Adrenal gland (tissue), 12 donors: ENCODE results near the gene GMEB2. TPM values are rescaled to one million over a fixed set of nuclear protein-coding genes. Genes with fewer than 3 reads are reported as not detected.
"Not testable (repeated sequence)": the region's sequence is repeated elsewhere in the genome, so short reads cannot be mapped to it uniquely, and the experiment has no call there.

ENCODE experiments used
- DNase-seq, 7 donors: peaks; one replicate each; pipeline ENCODE4 v3.0.0-alpha.2; 2019 to 2020
- H3K27ac ChIP-seq, 5 donors: fragments of 200-600 bp; sonication (generic) in 4 of 5; 1 replicate in 3 of 5; 2 replicates in 2 of 5; pipeline versions ENCODE4 v1.5.1 to v1.8.0; 2016 to 2020; ENCODE audit warnings: mild to moderate bottlenecking in 1 of 5
- H3K27me3 ChIP-seq: fragments of 200-600 bp; 2 replicates; pipeline ENCODE4 v1.8.0; 2021
- H3K36me3 ChIP-seq, 2 donors: fragments of 200-600 bp; replicated peaks in 1 of 2; 1 replicate in 1 of 2; 2 replicates in 1 of 2; pipeline versions ENCODE4 v1.5.1 to v1.8.0; 2018 to 2022
- H3K4me1 ChIP-seq, 2 donors: fragments of 200-600 bp; replicated peaks in 1 of 2; 1 replicate in 1 of 2; 2 replicates in 1 of 2; pipeline versions ENCODE4 v1.5.1 to v1.8.0; 2018 to 2021
- H3K4me3 ChIP-seq, 4 donors: fragments of 200-600 bp; sonication (generic) in 3 of 4; one replicate each; pipeline ENCODE4 v1.5.1; 2016 to 2018
- H3K9me3 ChIP-seq, 3 donors: fragments of 200-600 bp; sonication (generic) in 1 of 3; replicated peaks in 1 of 3; 1 replicate in 2 of 3; 2 replicates in 1 of 3; pipeline versions ENCODE4 v1.5.1 to v1.8.0; 2016 to 2021
- CTCF ChIP-seq, 6 experiments: fragments of 450-650 bp in 4 of 6; fragments of 200-600 bp in 2 of 6; sonication (generic) in 1 of 6; IDR thresholded peaks; 1 replicate in 5 of 6; 2 replicates in 1 of 6; pipeline versions ENCODE4 v1.5.1 to v1.8.0; 2016 to 2021; ENCODE audit warnings: antibody characterized with exemption in 6 of 6, mild to moderate bottlenecking in 2 of 6, moderate library complexity in 1 of 6
- POLR2A ChIP-seq, 2 donors: fragments of 450-650 bp; IDR thresholded peaks; one replicate each; pipeline ENCODE4 v1.6.1; 2017; ENCODE audit warnings: antibody characterized with exemption in 2 of 2, mild to moderate bottlenecking in 2 of 2, moderate library complexity in 1 of 2
- WGBS, 4 donors: extraction: QIAGEN DNeasy Blood & Tissue Kit in 2 of 4; methylation state at CpG; one replicate each; pipeline versions ENCODE4 v1.1.5 to v1.1.7; 2013 to 2017; 5-methylcytosine and 5-hydroxymethylcytosine counted together
- intact Hi-C, 2 donors: fragments of 100-400 bp; cut with DNase I; formaldehyde crosslinking; loops; one replicate each; pipeline versions ENCODE4 v1.14.1 to v1.15.0; 2022 to 2023
- polyA plus RNA-seq, 3 donors: library from polyadenylated mRNA; stranded (reverse); fragments of 200-250 nt in 2 of 3; fragments of 350-450 nt in 1 of 3; fragmentation: Illumina TruSeq in 1 of 3; extraction: RNeasy Lipid Tissue Mini Kit (QIAGEN cat#74804) in 1 of 3; gene quantifications; one replicate each; pipeline ENCODE4 v1.2.3, GENCODE V29; 2013 to 2014
- total RNA-seq, 9 donors: library from RNA; depleted of rRNA in 4 of 9; stranded (reverse); fragments of >200 nt in 4 of 9; fragments of 120-200 nt in 1 of 9; fragmentation: NEBNext Ultra II Directional in 1 of 9; extraction: Animal tissue kit (Norgen Biotek cat#: 25700) in 1 of 9; gene quantifications; one replicate each; pipeline versions ENCODE4 v1.1.0 to v1.2.4, GENCODE V29; 2013 to 2023
- donor health status: healthy with polysubstance abuse.
- donor health status: Bipolar disorder and iron deficiency.
- donor health status: DM: yes; HTN: yes; CAD: no.
- donor health status: DM: no; HTN: no; CAD: no.
- donor health status: DM: no; HTN: no; CAD: no.
- donor health status: DM: yes; HTN: yes; CAD: no.

GMEB2 gene
- total and polyA plus RNA-seq, 12 donors, result 4.2 to 18.2 (median 12.5) TPM

DNA sequence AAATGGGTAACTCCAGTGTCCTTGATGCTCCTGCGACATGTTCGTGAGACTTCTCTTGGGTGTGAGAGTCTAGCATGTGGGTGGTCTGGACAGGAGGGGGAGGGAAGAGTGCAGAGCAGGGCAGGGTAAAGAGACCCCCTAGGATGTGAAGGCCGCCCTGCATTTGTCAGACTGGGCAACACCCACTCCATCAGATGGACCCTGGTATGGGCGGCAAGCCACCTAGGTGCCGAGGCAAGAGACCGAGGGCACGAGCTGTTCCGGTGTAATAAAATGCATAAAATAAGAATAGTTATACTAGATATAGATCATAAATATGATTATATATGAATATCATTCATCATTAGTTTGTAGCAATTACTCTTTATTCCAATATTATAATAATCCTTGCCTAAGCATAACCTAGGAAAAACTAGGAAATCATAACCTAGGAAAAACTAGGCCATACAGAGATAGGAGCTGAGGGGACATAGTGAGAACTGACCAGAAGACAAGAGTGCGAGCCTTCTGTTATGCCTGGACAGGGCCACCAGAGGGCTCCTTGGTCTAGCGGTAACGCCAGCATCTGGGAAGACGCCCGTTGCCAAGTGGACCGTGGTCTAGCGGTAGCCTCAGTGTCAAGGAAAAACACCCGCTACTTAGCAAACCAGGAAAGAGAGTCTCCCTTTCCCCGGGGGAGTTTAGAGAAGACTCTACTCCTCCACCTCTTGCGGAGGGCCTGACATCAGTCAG is 12.9 kb downstream of the GMEB2 start:
- not testable (repeated sequence) for H3K9me3 ChIP-seq, H3K27ac ChIP-seq, H3K4me3 ChIP-seq, H3K27me3 ChIP-seq
- DNase-seq, result peak in 2 of 7 donors; percentile 59 to 61
- Histone ChIP-seq H3K36me3 (peaks cover 0 to 26% of the 10 kb centered on the region in 2 donors), H3K4me1 (peaks cover 8 to 16% of the 10 kb centered on the region in 2 donors)
- WGBS, 4 donors, result 65 to 74% (median 69%) methylated on average over 15 to 18 of the region's 18 CpGs
- TF ChIP-seq CTCF (IDR thresholded peaks at IDR 0.05), result peak; percentile 23 to 70 (median 38)
- intact Hi-C loops, result loop anchor here in 1 of 2 donors (10.0 kb wide), 1 partner anchor 361 kb away; the partner anchor contains the start of gene SAMD10

DNA sequence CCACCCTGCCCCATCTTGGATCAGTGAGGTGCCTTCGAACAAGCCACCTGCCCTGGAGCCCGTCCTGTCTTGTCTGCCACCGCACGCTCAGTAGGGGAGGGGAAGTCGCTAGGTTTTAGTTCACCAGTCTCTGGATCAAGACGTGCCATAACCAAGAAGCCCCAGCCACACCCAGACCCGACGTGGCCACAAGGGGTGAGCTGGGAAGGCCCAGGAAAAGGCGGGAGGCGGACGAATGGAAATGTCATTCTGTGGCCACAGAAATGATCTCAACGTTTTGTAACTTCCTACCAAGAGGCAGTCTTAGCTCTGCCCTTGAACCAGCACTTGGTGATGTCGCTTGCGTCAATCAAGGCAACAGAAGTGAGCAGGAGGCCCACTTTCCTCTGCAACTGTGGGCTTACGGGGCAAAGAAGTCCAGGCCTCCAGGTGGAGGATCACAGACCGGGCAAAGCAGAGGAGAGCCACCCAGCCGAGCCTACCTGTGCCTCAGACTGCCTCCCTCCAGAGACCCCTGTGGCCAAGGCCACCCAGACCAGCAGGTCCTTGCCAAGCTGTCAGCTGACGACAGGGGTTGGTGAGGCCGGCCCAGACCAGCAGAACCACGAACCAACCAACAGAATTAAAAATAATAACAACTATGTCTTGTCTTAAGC is 14.5 kb downstream of the GMEB2 start:
- WGBS, 4 donors, result 46 to 55% (median 51%) methylated on average over 16 to 20 of the region's 20 CpGs
- TF ChIP-seq POLR2A (IDR thresholded peaks at IDR 0.05), result no peak
- TF ChIP-seq CTCF (IDR thresholded peaks at IDR 0.05), result peak in 2 of 6 experiments; percentile 22 to 31
- H3K4me3 ChIP-seq, result no peak overlapping the region
- peaks cover 0 to 11% of the 10 kb centered on the region in 2 donors for H3K36me3 ChIP-seq
- H3K27ac ChIP-seq, result peak overlapping the region; percentile 42 to 87 (median 69)
- H3K4me1 ChIP-seq, result peaks cover 8 to 16% of the 10 kb centered on the region in 2 donors
- H3K9me3 ChIP-seq, result no peaks in the 10 kb centered on the region
- peak; percentile 44 to 89 (median 75) for DNase-seq
- intact Hi-C loops, result loop anchor here in 1 of 2 donors (10.0 kb wide), 1 partner anchor 362 kb away; the partner anchor contains the start of gene SAMD10
- no peaks in the 10 kb centered on the region for H3K27me3 ChIP-seq

DNA sequence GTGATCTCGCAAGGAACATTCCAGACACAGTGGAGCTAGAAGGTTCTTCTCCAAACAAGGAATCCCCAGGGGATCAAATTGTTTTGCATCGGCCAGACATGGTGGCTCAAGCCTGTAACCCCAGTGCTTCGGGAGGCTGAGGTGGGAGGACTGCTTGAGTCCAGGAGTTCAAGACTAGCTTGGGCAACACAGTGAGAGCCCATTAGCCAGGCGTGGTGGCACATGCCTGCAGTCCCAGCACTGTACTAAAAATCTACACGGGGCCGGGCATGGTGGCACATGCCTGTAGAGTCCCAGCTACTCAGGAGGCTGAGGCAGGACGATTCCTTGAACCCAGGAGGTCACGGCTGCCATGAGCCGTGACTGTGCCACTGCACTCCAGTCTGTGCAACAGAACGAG is 15.3 kb downstream of the GMEB2 start:
- no peak for TF ChIP-seq CTCF (IDR thresholded peaks at IDR 0.05)
- TF ChIP-seq POLR2A (IDR thresholded peaks at IDR 0.05), result no peak
- H3K4me3 ChIP-seq, result no peak overlapping the region
- WGBS, 4 donors, result 80 to 90% (median 86%) methylated on average over 7 to 10 of the region's 10 CpGs
- H3K4me1 ChIP-seq, result peaks cover 8 to 16% of the 10 kb centered on the region in 2 donors
- no peaks in the 10 kb centered on the region for H3K27me3 ChIP-seq
- H3K9me3 ChIP-seq, result no peaks in the 10 kb centered on the region
- H3K27ac ChIP-seq, result peak overlapping the region in 3 of 5 donors; percentile 63 to 82 (median 69)
- intact Hi-C loops, result loop anchor here in 1 of 2 donors (10.0 kb wide), 1 partner anchor 363 kb away; the partner anchor contains the start of gene SAMD10
- DNase-seq, result no peak
- peaks cover 0 to 4% of the 10 kb centered on the region in 2 donors for H3K36me3 ChIP-seq
